OCI-M2 (cell line): ENCODE measurements around the gene AIF1.
"Not testable (repeated sequence)": the region's sequence is repeated elsewhere in the genome, so short reads cannot be mapped to it uniquely, and the experiment has no call there.

ENCODE experiments used
- DNase-seq: peaks from one replicate; lab custom pipeline; 2025; ENCODE audit not compliant: unreplicated experiment; lab: John Stamatoyannopoulos, UW

AIF1 gene

GRCh38 chr6:31580807-31581433 is 34.1 kb upstream of the AIF1 start:
- peak; percentile 75 for DNase-seq

DNA sequence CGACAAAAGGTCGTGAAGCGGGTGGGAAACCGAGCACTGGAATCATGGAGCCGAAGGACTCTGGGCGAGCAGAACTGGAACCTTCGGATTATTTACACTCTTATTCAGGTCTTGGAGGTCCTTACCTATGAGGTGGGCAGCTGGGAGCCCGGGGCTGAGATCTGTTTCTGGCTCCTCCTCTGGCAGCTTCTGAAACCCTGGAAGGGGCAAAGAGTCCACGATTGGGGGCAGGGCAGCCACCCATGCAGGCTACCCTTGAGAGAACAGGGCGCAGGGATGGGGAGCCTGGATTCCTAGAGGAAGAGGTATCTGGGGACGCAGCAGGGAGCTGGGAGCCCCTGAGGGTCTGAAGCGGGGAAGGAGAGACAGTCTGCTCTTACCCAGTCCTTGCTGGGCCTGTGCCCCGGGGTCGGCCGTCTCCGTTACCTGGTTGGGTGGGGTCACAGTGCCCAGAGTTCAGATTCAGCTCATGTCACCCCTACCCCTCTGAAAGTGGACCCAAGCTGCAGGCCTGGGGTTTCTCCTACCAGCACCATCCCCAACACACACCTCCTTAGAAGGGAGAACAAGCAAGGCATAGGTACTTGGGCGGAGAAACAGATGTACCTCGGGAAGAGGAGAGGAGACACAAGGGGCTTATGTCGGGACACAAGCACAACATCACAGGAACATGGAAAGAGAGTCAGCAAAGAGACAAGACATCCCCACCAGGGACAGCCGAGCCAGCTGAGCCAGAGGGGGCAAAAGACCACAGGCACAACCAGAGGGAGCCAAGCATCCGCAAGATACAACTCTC is 33.4 kb upstream of the AIF1 start:
- no peak for DNase-seq

DNA sequence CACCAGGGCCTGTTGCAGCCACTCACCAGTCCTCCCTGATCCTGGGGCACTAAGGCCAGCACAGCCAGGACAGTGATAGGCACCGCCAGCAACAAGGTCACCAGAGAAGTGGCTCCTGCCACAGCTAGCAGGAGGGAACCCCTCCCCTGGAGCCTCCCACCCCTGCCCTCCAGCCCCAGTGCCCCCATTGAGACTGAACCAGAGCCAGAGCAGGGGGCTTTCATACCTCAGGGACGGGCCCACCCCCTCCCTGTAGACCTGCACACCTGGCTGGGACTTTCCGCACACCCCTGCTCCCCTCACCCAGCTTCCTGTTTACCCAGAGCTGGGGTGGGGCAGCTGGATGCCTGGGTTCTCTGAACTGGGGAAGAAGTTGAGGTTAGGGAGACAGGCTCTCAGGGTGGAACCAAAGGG is 32.8 kb upstream of the AIF1 start, which contains the start of gene LTB:
TSS of gene LTB (minus strand) at position 195 of the 414 bp plus-strand sequence. CDS start at position 188, 7 bp downstream.
- no peak for DNase-seq

DNA sequence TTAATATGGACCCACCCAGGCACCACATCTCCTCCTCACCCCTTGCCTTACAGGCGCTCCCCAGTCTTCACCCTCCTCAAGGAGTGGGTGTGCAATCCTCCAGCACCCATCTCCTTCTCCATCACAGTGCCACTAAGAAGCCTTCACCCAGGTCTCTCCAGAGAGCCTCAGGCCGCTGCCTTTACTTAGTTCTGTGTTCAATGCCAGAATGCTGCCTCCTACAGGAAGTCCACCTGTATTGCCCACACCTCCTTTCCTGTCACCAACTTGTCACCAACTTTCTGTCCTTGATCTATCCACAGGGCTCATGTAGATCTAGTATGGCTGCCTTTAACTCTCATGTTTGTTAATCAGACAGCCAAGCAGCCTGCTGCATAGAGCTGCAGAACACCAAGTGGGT is 29.5 kb upstream of the AIF1 start:
- no peak for DNase-seq

DNA sequence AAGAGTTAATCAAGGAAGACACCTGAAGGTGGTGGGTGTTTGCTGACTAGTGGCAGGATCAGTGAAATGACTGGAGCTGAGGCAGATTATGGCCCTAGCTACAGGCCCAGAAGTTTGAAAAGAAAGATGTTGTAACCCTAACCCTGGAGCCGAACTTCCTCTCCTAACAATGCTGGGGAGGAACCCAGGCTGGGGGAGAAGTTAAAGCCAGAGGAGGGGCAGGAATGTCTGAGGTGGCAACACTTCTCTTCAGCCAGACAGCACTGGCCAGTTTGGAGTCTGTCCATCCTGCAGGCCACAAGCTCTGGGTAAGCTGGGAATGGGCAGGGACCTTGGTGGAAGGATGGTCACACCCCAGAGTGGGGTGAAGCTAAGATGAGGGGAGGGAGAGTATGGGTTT is 29.0 kb upstream of the AIF1 start, which contains the start of gene LST1:
TSS of gene LST1 (plus strand) at position 270 of the 400 bp plus-strand sequence. CDS start 1,023 bp downstream, outside the sequence.
- no peak for DNase-seq

GRCh38 chr6:31586599-31587281 is 28.3 kb upstream of the AIF1 start:
- no peak for DNase-seq

- DNase-seq, result no peak
Measured at GRCh38 chr6:31587791-31588777, 26.9 kb upstream of the AIF1 start.

- DNase-seq, result no peak
Measured at GRCh38 chr6:31588871-31589650, 26.0 kb upstream of the AIF1 start.

- not testable (repeated sequence) for DNase-seq
Measured at GRCh38 chr6:31590691-31591090, 24.3 kb upstream of the AIF1 start.

DNA sequence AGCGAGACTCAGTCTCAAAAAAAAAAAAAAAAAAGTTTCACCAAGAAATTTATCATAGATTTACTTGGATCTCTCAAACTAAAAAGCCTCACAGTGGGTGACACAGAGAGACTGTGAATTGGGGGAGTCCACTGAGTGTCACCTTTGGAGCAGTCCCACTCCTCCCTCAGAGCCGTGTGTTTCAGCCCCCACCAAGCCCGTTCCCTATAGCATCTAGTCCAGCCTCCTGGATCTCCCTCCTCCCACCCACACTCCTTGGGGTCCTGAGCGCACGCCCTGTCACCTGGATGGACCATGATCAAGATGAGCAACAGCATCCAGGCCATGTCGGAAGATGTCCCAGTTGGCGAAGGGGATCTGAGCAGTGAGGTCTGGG is 22.6 kb upstream of the AIF1 start:
- DNase-seq, result no peak

- DNase-seq, result no peak
Measured at GRCh38 chr6:31597006-31597405, 18.0 kb upstream of the AIF1 start.

DNA sequence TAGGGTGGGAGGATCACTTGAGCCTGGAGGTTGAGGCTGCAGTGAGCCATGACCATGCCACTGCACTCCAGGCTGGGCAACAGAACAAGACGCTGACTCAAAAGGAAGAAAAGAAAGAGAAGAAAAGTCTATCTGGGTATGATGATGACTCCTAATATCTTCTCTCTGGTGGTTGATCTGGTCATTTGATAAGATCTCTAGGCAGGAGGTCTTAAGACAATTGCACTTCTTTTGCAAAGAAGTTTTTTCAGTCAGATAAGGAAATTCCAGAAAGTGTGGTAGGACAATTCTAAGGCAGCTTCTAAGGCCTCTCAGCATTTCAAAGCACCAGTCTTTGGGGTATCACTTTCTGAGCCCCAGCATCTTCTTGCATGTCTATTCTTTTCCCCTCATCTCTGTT is 7.7 kb upstream of the AIF1 start:
- DNase-seq, result no peak

DNA sequence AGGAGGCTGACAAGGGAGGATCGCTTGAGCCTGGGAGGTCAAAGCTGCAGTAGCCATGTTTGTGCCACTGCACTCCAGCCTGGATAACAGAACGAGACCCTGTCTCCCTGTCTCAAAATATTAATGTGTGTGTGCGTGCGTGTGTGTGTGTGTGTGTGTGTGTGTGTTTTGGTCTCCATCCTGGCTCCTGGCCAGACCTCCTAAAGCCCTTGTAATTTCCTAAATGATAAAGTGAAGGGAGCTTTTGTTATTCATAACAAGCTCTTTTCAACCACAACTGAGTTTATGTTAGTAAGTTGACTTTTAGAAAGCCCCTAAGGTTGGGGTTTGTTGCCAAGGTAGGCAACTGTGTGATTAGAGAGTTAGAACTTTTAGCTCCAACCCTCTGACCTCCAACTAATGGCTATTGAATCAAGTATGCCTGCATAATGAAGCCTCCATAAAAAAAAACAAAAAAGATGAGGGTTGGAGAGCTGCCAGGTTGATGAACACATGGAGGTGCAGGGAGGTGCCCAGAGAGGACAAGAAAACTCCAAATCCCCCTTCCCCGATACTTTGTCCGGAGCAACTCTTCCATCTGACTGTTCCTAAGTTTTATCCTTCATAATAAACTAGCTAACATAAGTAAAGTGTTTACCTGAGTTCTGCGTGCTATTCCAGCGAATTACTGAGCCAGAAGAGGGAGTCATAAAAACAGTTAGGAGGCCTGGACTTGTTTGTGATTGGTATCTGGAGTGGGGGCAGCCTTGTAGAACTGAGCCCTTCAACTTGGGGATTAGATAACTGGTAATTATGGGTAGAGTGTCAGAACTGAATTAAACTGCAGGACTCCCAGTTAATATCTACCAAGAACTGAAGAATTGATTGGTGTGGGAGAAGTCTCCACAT is 5.3 kb upstream of the AIF1 start:
- DNase-seq, result no peak

DNA sequence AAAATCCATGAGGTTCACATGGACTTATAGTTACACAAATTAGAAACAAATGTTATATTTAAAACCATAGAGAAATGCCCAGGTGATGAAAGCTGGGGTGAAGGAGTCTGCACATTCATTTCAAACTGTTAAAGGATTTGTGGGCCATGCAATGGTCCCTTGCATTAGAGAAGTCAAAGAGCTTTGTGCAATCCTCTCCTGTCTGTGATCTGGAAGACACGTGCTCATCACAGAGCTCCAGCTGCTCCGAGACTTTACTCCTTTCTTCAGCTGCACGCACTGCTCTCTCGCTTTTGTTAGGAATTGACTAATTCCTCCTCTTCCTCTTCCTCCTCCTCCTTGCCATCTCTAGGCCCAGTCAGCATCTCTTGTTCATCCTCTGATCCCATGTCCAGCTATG is 4.1 kb upstream of the AIF1 start:
- no peak for DNase-seq

DNA sequence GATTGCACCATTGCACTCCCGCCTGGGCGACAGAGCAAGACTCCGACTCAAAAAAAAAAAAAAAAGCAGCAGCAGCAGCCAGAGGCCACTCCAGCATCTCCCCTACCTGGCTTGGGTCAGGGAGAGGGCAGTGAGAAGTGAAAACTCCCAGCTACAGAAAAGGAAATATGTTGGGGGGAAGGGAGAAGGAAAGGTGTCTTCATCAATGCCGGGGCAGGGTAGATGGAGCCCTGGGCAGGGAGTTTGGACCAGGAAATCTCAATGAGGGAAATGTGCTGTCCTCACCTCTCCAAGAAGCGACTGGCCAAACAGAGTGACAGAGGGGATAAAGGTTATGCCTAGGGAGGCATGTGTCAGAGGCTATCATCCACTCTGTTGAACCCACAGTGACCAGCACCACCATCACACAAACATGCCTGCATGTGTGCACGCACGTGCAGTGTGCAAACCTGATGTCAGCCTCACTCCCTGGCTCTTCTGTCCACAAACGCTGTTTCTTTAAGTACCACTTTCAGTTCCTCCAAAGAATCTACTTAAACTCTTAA is 887 bp upstream of the AIF1 start:
- DNase-seq, result no peak

GRCh38 chr6:31615748-31616147 is 714 bp downstream of the AIF1 start:
- DNase-seq, result no peak

GRCh38 chr6:31617010-31617409 is 2.0 kb downstream of the AIF1 start:
- no peak for DNase-seq

GRCh38 chr6:31619805-31620585 is 5.0 kb downstream of the AIF1 start:
- DNase-seq, result peak; percentile 97
